Stimulated activated CD4-positive, alpha-beta T cell treated with anti-CD3 and anti-CD28 coated beads, TNF-alpha, amount 100 ng/mL, for 4 hours (primary cell): Measurements from ENCODE around the gene HOXC6.

Experiments used
- DNase-seq, 3 experiments: peaks; one replicate each; pipeline ENCODE4 v3.0.0-alpha.2; 2020; ENCODE audit warnings: low read depth in 3 of 3

Gene HOXC6

DNA sequence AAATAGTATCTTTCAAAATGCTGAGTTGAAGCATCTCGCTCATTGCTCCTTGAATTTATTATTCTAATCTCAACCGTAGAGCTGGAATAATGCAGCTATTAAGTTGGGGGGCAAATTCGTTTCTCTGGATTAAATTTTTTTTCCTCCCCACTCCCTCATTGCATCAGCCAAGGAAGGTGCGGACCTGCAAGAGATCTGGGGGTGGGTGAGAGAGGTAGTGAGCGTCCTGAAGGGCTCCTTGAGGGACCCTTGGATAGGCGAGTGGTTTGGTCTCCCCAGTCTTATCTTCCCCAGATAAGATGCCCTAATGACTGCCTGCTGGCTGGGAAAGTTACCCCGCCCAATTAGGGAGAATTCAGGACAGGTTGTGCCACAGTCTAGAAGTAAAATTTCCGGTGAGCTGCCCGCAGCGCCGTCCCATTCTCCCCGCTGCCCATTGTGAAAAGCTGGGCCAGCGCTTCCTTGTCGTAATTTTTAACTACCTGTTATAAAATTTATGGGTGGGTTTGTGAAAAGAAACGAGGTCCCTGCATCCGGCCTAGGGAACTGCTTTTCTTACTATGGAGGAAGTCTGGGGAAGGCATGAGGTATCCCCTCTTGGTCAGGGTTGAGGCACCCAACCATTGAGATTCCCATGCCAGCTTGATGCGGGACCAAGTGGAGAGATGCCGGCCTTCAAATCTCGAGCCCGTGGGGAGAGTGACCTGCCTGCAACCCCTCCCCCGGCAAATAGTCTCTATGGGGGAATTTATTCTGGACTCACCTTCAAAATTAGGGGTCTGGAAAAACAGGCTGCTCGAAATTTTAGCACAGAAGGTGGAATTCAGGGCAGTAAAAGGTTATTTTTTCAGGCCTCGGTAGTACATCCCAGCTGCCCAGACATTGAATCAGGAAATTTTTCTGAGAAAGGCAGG, 13.0 kb upstream of the HOXC6 start:
- no peak for DNase-seq

- no peak for DNase-seq
Observed at GRCh38 chr12:54016051-54016450, 12.2 kb upstream of the HOXC6 start.

GRCh38 chr12:54016478-54016964, 11.7 kb upstream of the HOXC6 start:
- no peak for DNase-seq

GRCh38 chr12:54017027-54017788, 11.0 kb upstream of the HOXC6 start:
- no peak for DNase-seq

DNA sequence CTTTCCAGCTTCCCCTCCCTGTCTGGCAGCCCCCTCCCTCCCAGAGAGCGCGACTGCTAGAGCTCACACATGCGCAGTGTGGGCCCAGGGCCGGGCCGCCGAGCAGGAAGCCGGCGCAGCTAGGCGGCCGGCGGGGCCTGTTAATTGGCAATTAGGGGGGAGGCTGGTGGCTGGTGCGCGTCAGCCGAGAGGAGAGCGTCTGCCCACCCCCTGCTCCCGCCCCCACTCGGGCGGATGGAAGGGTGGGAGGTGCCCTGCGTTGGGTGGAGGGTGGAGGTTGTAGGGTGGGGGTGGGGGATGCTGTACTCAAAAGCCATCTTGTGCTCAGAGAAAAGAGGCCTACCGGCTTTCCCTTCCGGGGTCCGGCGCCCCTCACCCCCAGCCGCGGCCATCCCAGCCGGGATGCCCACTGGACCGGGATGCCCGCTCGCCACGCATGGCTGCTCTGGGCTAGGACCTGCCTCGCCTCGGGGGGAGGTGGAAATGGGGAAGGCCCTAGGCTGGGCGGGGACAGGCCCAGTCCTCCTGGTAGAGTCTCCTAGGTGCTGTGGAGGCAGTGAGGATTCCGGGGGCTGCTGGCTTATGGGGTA, 10.3 kb upstream of the HOXC6 start:
- DNase-seq, result peak; percentile 46 to 61 (median 55)

GRCh38 chr12:54018468-54018984, 9.7 kb upstream of the HOXC6 start:
- DNase-seq, result no peak

DNA sequence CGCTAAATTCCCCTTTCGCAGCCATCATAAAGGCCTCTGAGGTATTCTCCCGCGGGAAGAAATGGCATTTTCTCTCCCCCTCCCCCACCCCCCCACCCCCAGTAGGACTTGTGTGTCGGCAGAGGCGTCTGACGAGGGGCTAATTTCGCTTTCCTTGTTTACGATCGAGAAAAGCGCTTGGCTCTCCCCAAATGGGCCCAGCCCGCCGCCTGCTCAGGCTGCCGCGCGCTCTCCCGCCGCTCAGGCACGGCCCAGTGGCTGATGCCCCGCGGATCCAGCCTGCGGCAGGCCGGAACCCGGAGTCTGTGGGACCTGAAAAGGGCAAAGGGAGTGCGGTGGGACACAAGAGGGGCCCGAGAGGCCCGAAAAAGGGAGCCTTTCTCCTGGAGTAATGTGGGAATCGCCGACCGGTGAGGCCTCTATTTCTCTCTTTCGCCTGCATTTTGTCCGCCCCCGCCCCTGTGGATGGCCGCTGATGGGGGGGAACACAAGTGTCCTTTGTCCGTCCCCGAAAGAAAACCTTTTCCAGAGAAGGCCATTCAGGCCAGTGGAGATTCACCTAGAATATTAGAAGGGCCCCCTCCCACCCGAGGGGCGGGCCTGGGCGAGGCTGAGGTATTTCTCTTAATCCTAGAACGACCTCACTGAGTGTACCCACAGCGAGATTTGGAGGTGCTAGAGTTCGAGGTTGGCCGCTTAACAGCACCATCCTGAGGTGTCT, 9.0 kb upstream of the HOXC6 start:
- no peak for DNase-seq

GRCh38 chr12:54019924-54020590, 8.2 kb upstream of the HOXC6 start:
- no peak for DNase-seq

- DNase-seq, result no peak
Observed at GRCh38 chr12:54020591-54021405, 7.4 kb upstream of the HOXC6 start.

GRCh38 chr12:54021432-54022013, 6.7 kb upstream of the HOXC6 start:
- no peak for DNase-seq

GRCh38 chr12:54022960-54023884, 5.0 kb upstream of the HOXC6 start:
- DNase-seq, result no peak

DNA sequence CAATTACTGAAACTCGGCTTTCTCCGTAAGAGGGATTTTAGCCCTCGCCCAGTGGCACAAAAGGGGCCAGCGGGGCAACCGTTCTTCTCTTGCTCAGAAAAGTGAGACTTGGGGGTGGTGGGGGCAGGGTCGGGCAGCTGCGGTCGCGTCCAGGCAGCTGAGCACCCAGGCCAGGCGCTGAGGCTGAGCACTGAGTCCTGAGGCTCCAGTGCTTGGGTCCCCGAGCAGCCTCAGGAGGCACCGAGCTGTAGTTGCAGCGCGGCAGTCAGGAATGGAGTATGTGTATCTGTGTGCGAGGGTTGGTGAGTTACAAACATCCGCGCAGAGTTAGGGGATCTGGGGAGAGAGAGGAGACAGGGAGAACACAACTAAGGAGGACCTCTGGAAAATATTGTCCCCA, 4.1 kb upstream of the HOXC6 start:
- DNase-seq, result no peak

GRCh38 chr12:54024581-54025305, 3.5 kb upstream of the HOXC6 start:
- no peak for DNase-seq

- no peak for DNase-seq
Observed at GRCh38 chr12:54025499-54026405, 2.5 kb upstream of the HOXC6 start.

- no peak for DNase-seq
Observed at GRCh38 chr12:54026640-54027441, 1.4 kb upstream of the HOXC6 start.

GRCh38 chr12:54027442-54027786, 826 bp upstream of the HOXC6 start:
- DNase-seq, result no peak
